Stomach (tissue), 4 donors: ENCODE measurements around the gene GNB1L.

Experiments
- POLR2A ChIP-seq, 4 donors: fragments of 450-650 bp; IDR thresholded peaks; one replicate each; pipeline ENCODE4 v1.6.1; 2016; ENCODE audit warnings: antibody characterized with exemption in 4 of 4, control low read depth in 2 of 4, mild to moderate bottlenecking in 1 of 4, moderate library complexity in 1 of 4
- POLR2AphosphoS5 ChIP-seq, 3 donors: sonication (generic); formaldehyde crosslinking; IDR thresholded peaks; one replicate each; pipeline ENCODE4 v1.6.1; 2016; ENCODE audit warnings: antibody characterized with exemption in 3 of 3
- TF ChIP-seq, protein P1 (sequence below), 7 experiments: fragments of 450-650 bp in 4 of 7; fragments of 200-600 bp in 3 of 7; sonication (generic) in 3 of 7; IDR thresholded peaks; one replicate each; pipeline ENCODE4 v1.5.1; 2016 to 2019; ENCODE audit warnings: antibody characterized with exemption in 7 of 7, control low read depth in 2 of 7, mild to moderate bottlenecking in 1 of 7

- TF ChIP-seq, protein P1, sequence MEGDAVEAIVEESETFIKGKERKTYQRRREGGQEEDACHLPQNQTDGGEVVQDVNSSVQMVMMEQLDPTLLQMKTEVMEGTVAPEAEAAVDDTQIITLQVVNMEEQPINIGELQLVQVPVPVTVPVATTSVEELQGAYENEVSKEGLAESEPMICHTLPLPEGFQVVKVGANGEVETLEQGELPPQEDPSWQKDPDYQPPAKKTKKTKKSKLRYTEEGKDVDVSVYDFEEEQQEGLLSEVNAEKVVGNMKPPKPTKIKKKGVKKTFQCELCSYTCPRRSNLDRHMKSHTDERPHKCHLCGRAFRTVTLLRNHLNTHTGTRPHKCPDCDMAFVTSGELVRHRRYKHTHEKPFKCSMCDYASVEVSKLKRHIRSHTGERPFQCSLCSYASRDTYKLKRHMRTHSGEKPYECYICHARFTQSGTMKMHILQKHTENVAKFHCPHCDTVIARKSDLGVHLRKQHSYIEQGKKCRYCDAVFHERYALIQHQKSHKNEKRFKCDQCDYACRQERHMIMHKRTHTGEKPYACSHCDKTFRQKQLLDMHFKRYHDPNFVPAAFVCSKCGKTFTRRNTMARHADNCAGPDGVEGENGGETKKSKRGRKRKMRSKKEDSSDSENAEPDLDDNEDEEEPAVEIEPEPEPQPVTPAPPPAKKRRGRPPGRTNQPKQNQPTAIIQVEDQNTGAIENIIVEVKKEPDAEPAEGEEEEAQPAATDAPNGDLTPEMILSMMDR (IDR thresholded peaks at IDR 0.05), result no peak
- TF ChIP-seq POLR2AphosphoS5 (IDR thresholded peaks at IDR 0.05) (no peak), POLR2A (IDR thresholded peaks at IDR 0.05) (no peak)
These were observed 20.1 kb downstream of the GNB1L start for GRCh38 chr22:19834599-19834998.
